Measurements from ENCODE around the gene IL20. TPM values are rescaled to one million over a fixed set of nuclear protein-coding genes. Genes with fewer than 3 reads are reported as not detected.

Gene IL20
- total RNA-seq, 4 donors from 2014 or later, result not detected

DNA sequence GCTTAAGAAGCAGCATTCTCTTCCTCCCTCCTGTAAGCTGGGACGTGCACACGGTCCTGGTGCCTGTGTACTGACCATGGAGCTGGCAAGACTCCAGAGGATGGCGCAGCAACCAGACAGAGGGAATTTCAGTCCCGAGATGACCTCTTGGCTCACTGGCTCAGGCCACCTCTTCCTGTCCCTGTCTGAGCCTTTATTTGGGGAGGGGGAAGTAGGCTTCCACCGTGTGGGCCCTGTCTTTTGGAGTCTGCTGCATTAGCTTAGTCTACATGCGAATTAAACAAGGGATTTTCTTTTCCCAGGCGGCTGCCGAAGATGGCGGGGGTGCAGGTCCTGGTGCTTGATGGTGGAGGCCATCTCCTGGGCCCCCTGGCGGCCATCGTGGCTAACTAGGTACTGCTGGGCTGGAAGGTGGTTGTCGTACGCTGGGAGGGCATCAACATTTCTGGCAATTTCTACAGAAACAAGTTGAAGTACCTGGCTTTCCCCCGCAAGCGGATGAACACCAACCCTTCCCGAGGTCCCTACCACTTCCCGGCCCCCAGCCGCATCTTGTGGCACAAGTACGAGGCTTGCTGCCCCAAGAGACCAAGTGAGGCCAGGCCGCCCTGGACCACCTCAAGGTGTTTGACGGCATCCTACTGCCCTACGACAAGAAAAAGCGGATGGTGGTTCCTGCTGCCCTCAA lies 42.0 kb downstream of the IL20 start:
- intact Hi-C loops (cut with DNase I; ENCODE audit: low total_unique reads), result no loop called here
- 84 to 87% methylated on average over 21 to 23 of the region's 23 CpGs for WGBS, 2 donors
- TF ChIP-seq CTCF (IDR thresholded peaks at IDR 0.05) (no peak), POLR2A (IDR thresholded peaks at IDR 0.05) (no peak)
- no peak overlapping the region for H3K4me3 ChIP-seq (ENCODE audit: low read depth, poor library complexity, severe bottlenecking)
- DNase-seq (ENCODE audit: low spot score in 2 of 2), result no peak

- intact Hi-C loops (cut with DNase I; ENCODE audit: low total_unique reads), result no loop called here
- no peak for TF ChIP-seq CTCF (IDR thresholded peaks at IDR 0.05)
- no peak for TF ChIP-seq POLR2A (IDR thresholded peaks at IDR 0.05)
These were observed 42.6 kb downstream of the IL20 start for GRCh38 chr1:206908038-206908437.

GRCh38 chr1:206909161-206909882 lies 43.9 kb downstream of the IL20 start:
- DNase-seq (ENCODE audit: low spot score in 2 of 2), result peak; percentile 78 to 91
- WGBS, 2 donors, result 0 to 1% methylated on average over 39 to 47 of the region's 69 CpGs
- TF ChIP-seq POLR2A (IDR thresholded peaks at IDR 0.05), result no peak
- H3K4me3 ChIP-seq (ENCODE audit: low read depth, poor library complexity, severe bottlenecking), result no peak overlapping the region
- intact Hi-C loops (cut with DNase I; ENCODE audit: low total_unique reads), result no loop called here

More at GRCh38 chr1:206908038-206908437, 42.6 kb downstream of the IL20 start:
- WGBS, 2 donors, result 95 to 97% methylated on average over 10 of the region's 10 CpGs
- no peak overlapping the region for H3K4me3 ChIP-seq (ENCODE audit: low read depth, poor library complexity, severe bottlenecking)
- DNase-seq (ENCODE audit: low spot score in 2 of 2), result no peak

DNA sequence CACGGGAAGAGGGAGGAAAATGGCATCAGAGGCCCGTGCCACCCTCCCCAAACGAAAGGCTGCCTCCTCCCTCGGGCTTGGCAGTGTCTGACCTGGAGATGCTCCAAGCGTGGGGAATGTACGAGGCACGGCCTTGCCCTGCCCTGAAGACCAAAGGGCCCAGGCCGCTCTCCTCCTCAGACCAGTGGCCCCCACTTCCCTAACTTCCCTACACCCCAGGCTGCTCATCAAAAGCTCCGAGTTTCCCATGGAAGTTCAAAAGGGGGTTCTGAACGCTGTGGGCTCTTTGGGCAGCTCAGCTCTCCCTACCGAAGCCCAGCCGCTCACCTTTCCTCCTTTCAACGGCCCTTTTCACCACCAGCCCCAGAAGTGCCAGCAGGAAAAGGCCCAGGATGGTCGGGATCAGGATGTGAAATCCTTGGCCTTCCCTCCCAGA lies 44.5 kb downstream of the IL20 start:
- TF ChIP-seq POLR2A (IDR thresholded peaks at IDR 0.05) (no peak), CTCF (IDR thresholded peaks at IDR 0.05) (no peak)
- no peak for DNase-seq (ENCODE audit: low spot score in 2 of 2)
- intact Hi-C loops (cut with DNase I; ENCODE audit: low total_unique reads), result loop anchor here (10.0 kb wide), 3 partner anchors 185 to 425 kb away; no protein-coding TSS in a partner anchor
- WGBS, 2 donors, result 18 to 22% methylated on average over 14 of the region's 14 CpGs
- no peak overlapping the region for H3K4me3 ChIP-seq (ENCODE audit: low read depth, poor library complexity, severe bottlenecking)

DNA sequence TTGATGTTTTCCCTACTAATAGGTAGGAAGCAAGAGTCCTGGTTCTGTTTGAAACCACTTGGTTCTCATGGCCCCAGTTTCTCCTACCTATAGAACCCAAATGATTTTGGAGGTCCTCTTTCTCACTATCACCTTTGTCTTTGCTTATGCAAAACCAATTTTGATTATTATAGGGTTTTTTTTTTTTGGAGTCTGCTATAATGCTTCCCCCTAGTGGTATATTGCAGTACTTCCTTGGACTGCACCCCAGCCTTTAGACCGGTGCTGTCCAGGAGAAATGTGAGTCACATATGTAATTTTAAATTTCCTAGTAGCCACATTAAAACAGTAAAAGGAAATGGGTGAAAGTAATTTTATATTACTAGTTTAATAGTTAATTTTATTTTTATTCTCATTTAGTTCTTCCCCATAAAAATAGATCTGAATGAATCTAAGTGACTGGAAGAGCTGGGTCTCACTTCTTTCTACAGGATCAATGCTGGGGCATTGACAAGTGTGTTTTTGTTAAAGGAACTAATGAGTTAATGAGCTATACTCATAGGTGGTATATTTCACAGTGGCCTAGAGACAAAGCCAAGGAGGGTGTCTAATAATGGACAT lies 45.7 kb downstream of the IL20 start:
- TF ChIP-seq POLR2A (IDR thresholded peaks at IDR 0.05) (no peak), CTCF (IDR thresholded peaks at IDR 0.05) (no peak)
- no peak overlapping the region for H3K4me3 ChIP-seq (ENCODE audit: low read depth, poor library complexity, severe bottlenecking)
- DNase-seq (ENCODE audit: low spot score in 2 of 2), result no peak
- WGBS, 2 donors, result 0 to 2% methylated on average over 1 of the region's 1 CpG
- intact Hi-C loops (cut with DNase I; ENCODE audit: low total_unique reads), result loop anchor here (10.0 kb wide), 3 partner anchors 186 to 426 kb away; no protein-coding TSS in a partner anchor
